ENCODE data around the gene PDE4B. TPM values are rescaled to one million over a fixed set of nuclear protein-coding genes. Genes with fewer than 3 reads are reported as not detected.

PDE4B gene
- total and polyA plus RNA-seq, 9 donors = 1.7 to 8.2 (median 5.1) TPM

DNA sequence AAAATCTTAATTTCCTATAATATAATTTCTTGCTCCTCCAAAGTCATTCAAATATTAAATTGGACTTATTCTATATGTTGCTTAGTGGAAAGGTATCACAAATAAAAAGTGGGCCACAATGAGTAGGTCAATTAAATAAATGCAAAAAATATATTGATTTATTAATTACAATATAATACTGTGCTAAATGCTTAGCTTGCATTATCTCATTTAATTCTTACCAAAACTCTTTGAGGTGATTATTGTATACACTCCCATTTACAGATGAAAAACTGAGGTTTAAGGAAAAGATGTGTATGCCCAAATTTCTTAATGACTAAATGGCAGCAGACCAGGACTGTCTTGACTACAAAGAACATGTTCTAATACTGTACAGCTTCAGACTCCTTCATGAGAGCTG lies 415.9 kb downstream of the PDE4B start:
- peaks cover 1% of the 10 kb centered on the region for H3K4me1 ChIP-seq (ENCODE audit: insufficient read depth)
- H3K27ac ChIP-seq = no peak overlapping the region
- no peaks in the 10 kb centered on the region for H3K9me3 ChIP-seq
- H3K36me3 ChIP-seq = no peaks in the 10 kb centered on the region
- TF ChIP-seq, protein P1, sequence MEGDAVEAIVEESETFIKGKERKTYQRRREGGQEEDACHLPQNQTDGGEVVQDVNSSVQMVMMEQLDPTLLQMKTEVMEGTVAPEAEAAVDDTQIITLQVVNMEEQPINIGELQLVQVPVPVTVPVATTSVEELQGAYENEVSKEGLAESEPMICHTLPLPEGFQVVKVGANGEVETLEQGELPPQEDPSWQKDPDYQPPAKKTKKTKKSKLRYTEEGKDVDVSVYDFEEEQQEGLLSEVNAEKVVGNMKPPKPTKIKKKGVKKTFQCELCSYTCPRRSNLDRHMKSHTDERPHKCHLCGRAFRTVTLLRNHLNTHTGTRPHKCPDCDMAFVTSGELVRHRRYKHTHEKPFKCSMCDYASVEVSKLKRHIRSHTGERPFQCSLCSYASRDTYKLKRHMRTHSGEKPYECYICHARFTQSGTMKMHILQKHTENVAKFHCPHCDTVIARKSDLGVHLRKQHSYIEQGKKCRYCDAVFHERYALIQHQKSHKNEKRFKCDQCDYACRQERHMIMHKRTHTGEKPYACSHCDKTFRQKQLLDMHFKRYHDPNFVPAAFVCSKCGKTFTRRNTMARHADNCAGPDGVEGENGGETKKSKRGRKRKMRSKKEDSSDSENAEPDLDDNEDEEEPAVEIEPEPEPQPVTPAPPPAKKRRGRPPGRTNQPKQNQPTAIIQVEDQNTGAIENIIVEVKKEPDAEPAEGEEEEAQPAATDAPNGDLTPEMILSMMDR (IDR thresholded peaks at IDR 0.05) = no peak
- no peak for TF ChIP-seq EP300 (IDR thresholded peaks at IDR 0.05)
- H3K4me3 ChIP-seq = no peak overlapping the region
- H3K27me3 ChIP-seq = no peaks in the 10 kb centered on the region
- intact Hi-C loops (cut with DNase I) = no loop called here
- no peak for DNase-seq

DNA sequence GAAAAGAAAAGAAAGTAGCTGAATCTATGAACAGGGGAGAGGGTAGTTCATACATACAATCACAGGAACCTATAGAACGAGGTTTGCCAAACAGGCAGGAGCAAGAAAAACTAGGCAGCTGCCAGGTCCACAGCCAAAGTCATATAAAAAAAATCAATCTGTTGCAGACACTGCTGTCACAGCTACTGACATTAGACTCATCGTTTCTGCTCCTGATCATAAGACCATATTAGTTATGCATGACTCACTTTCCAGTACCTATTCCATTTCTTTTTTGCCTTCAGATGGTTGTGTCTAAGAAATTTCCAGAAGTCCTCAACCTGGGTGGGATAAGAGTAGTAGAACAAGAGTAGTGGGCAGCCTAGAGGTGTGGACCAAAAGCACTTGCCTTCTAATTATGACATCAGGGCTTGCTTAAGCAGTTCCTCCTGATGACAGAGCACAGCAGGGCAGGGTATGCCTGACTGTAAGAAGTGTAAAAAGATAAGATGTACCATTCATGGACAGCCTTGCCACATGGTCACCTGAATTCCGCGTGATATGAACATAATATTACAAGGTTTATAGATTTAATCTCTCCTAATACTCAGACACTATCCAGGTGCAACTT lies 418.0 kb downstream of the PDE4B start:
- no peaks in the 10 kb centered on the region for H3K27me3 ChIP-seq
- H3K27ac ChIP-seq = no peak overlapping the region
- 89 to 90% (median 90%) methylated on average over 4 of the region's 4 CpGs for WGBS, 3 donors
- H3K36me3 ChIP-seq = no peaks in the 10 kb centered on the region
- TF ChIP-seq POLR2A (IDR thresholded peaks at IDR 0.05) = no peak
- no peak for TF ChIP-seq EP300 (IDR thresholded peaks at IDR 0.05)
- TF ChIP-seq, protein P1 (IDR thresholded peaks at IDR 0.05) = no peak
- intact Hi-C loops (cut with DNase I) = no loop called here
- H3K4me3 ChIP-seq = no peak overlapping the region
- H3K9me3 ChIP-seq = no peaks in the 10 kb centered on the region
- DNase-seq = no peak
- H3K4me1 ChIP-seq (ENCODE audit: insufficient read depth) = peaks cover 1% of the 10 kb centered on the region

DNA sequence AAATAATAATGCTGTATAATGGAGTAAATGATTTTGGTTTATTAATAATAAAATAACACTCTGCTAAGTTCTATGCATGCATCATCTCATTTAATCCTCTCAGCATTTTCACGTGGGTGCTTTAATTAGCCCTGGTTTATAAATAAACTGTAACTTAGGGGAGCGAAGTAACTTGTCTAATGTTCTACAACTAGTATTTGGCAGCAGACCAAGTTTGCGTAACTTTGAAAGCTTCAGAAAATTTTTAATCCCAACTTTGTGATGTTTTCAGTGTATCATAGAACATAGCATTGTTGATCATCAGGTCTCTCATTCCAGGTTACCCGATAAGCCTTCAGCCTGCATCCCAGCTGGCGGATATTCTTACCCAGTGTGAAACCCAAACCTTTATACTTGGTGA lies 418.8 kb downstream of the PDE4B start:
- intact Hi-C loops (cut with DNase I) = no loop called here
- Histone ChIP-seq H3K36me3 (no peaks in the 10 kb centered on the region), H3K4me3 (no peak overlapping the region), H3K9me3 (no peaks in the 10 kb centered on the region), H3K4me1 (ENCODE audit: insufficient read depth) (peaks cover 1% of the 10 kb centered on the region), H3K27me3 (no peaks in the 10 kb centered on the region), H3K27ac (no peak overlapping the region)
- no peak for DNase-seq
- 72 to 77% (median 77%) methylated on average over 5 of the region's 5 CpGs for WGBS, 3 donors
- TF ChIP-seq, protein P1 (IDR thresholded peaks at IDR 0.05) = no peak
- TF ChIP-seq EP300 (IDR thresholded peaks at IDR 0.05) (no peak), POLR2A (IDR thresholded peaks at IDR 0.05) (no peak)

DNA sequence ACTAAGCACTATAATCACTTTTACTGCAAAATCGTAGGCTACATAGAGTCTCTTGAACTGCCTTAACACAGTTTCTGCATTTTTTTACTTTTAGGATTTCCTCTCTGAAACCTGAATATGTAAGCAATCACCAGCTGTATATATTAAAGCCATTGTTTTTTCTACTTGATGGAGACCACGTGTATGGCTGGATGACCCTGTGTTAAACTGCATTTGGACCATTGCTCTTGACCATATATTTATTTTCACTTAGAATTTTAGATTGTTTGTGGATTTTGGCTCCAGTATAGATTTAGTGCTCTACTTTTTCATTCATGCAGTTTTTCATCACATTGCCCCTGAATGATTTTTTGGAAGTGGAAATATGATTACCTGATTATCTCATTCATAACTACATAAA lies 420.8 kb downstream of the PDE4B start:
- Histone ChIP-seq H3K27me3 (no peaks in the 10 kb centered on the region), H3K27ac (no peak overlapping the region), H3K36me3 (no peaks in the 10 kb centered on the region), H3K9me3 (no peaks in the 10 kb centered on the region), H3K4me3 (no peak overlapping the region), H3K4me1 (ENCODE audit: insufficient read depth) (no peaks in the 10 kb centered on the region)
- TF ChIP-seq POLR2A (IDR thresholded peaks at IDR 0.05) = no peak
- TF ChIP-seq EP300 (IDR thresholded peaks at IDR 0.05) = no peak
- TF ChIP-seq, protein P1 (IDR thresholded peaks at IDR 0.05) = no peak
- no peak for DNase-seq
- 23 to 31% (median 25%) methylated on average over 2 of the region's 2 CpGs for whole genome bisulfite sequencing, 3 donors
- intact Hi-C loops (cut with DNase I) = no loop called here
